Measurements from ENCODE around the gene FAM50A.

FAM50A gene

GRCh38 chrX:154467556-154467955, 23.6 kb downstream of the FAM50A start:
- no peaks in the 10 kb centered on the region for H3K9me3 ChIP-seq (ENCODE audit: insufficient read depth, low read length)
- no peaks in the 10 kb centered on the region for H3K27me3 ChIP-seq (ENCODE audit: insufficient read depth, insufficient read length)
- TF ChIP-seq SUZ12 (IDR thresholded peaks at IDR 0.05; ENCODE audit: extremely low read depth, insufficient read depth, insufficient read length) (no peak), YY1 (IDR thresholded peaks at IDR 0.05; ENCODE audit: insufficient read depth, insufficient read length) (no peak), ZNF274 (IDR thresholded peaks at IDR 0.05; ENCODE audit: low read depth, low read length) (no peak)
- H3K4me3 ChIP-seq (ENCODE audit: insufficient read length, low read depth): no peak overlapping the region
- DNase-seq (ENCODE audit: low read depth, low spot score): no peak
- no peak overlapping the region for H3K9ac ChIP-seq (ENCODE audit: insufficient read length, low read depth)
- peaks cover 61% of the 10 kb centered on the region for H3K36me3 ChIP-seq (ENCODE audit: insufficient read depth, insufficient read length, low read length)
- H3K4me1 ChIP-seq (ENCODE audit: insufficient read depth, insufficient read length): no peaks in the 10 kb centered on the region

GRCh38 chrX:154468217-154468616, 24.3 kb downstream of the FAM50A start:
- no peak for DNase-seq (ENCODE audit: low read depth, low spot score)
- H3K36me3 ChIP-seq (ENCODE audit: insufficient read depth, insufficient read length, low read length): peaks cover 61% of the 10 kb centered on the region
- no peak overlapping the region for H3K4me3 ChIP-seq (ENCODE audit: insufficient read length, low read depth)
- no peaks in the 10 kb centered on the region for H3K4me1 ChIP-seq (ENCODE audit: insufficient read depth, insufficient read length)
- H3K9ac ChIP-seq (ENCODE audit: insufficient read length, low read depth): no peak overlapping the region
- no peaks in the 10 kb centered on the region for H3K9me3 ChIP-seq (ENCODE audit: insufficient read depth, low read length)
- no peaks in the 10 kb centered on the region for H3K27me3 ChIP-seq (ENCODE audit: insufficient read depth, insufficient read length)
- TF ChIP-seq ZNF274 (IDR thresholded peaks at IDR 0.05; ENCODE audit: low read depth, low read length): no peak
- no peak for TF ChIP-seq YY1 (IDR thresholded peaks at IDR 0.05; ENCODE audit: insufficient read depth, insufficient read length)
- no peak for TF ChIP-seq SUZ12 (IDR thresholded peaks at IDR 0.05; ENCODE audit: extremely low read depth, insufficient read depth, insufficient read length)

GRCh38 chrX:154469114-154469513, 25.2 kb downstream of the FAM50A start:
- H3K36me3 ChIP-seq (ENCODE audit: insufficient read depth, insufficient read length, low read length): peaks cover 65% of the 10 kb centered on the region
- no peak for TF ChIP-seq SUZ12 (IDR thresholded peaks at IDR 0.05; ENCODE audit: extremely low read depth, insufficient read depth, insufficient read length)
- TF ChIP-seq YY1 (IDR thresholded peaks at IDR 0.05; ENCODE audit: insufficient read depth, insufficient read length): no peak
- no peak for TF ChIP-seq ZNF274 (IDR thresholded peaks at IDR 0.05; ENCODE audit: low read depth, low read length)
- no peak overlapping the region for H3K9ac ChIP-seq (ENCODE audit: insufficient read length, low read depth)
- H3K9me3 ChIP-seq (ENCODE audit: insufficient read depth, low read length): no peaks in the 10 kb centered on the region
- no peak for DNase-seq (ENCODE audit: low read depth, low spot score)
- H3K27me3 ChIP-seq (ENCODE audit: insufficient read depth, insufficient read length): no peaks in the 10 kb centered on the region
- H3K4me1 ChIP-seq (ENCODE audit: insufficient read depth, insufficient read length): no peaks in the 10 kb centered on the region
- no peak overlapping the region for H3K4me3 ChIP-seq (ENCODE audit: insufficient read length, low read depth)

GRCh38 chrX:154469880-154470279, 25.9 kb downstream of the FAM50A start:
- Histone ChIP-seq H3K9me3 (ENCODE audit: insufficient read depth, low read length) (no peaks in the 10 kb centered on the region), H3K4me3 (ENCODE audit: insufficient read length, low read depth) (no peak overlapping the region), H3K9ac (ENCODE audit: insufficient read length, low read depth) (no peak overlapping the region), H3K27me3 (ENCODE audit: insufficient read depth, insufficient read length) (no peaks in the 10 kb centered on the region), H3K36me3 (ENCODE audit: insufficient read depth, insufficient read length, low read length) (peaks cover 60% of the 10 kb centered on the region), H3K4me1 (ENCODE audit: insufficient read depth, insufficient read length) (no peaks in the 10 kb centered on the region)
- no peak for DNase-seq (ENCODE audit: low read depth, low spot score)
- no peak for TF ChIP-seq ZNF274 (IDR thresholded peaks at IDR 0.05; ENCODE audit: low read depth, low read length)
- no peak for TF ChIP-seq SUZ12 (IDR thresholded peaks at IDR 0.05; ENCODE audit: extremely low read depth, insufficient read depth, insufficient read length)
- no peak for TF ChIP-seq YY1 (IDR thresholded peaks at IDR 0.05; ENCODE audit: insufficient read depth, insufficient read length)

- peaks cover 56% of the 10 kb centered on the region for H3K36me3 ChIP-seq (ENCODE audit: insufficient read depth, insufficient read length, low read length)
- TF ChIP-seq YY1 (IDR thresholded peaks at IDR 0.05; ENCODE audit: insufficient read depth, insufficient read length) (no peak), SUZ12 (IDR thresholded peaks at IDR 0.05; ENCODE audit: extremely low read depth, insufficient read depth, insufficient read length) (no peak), ZNF274 (IDR thresholded peaks at IDR 0.05; ENCODE audit: low read depth, low read length) (no peak)
Measured at GRCh38 chrX:154470434-154470833, 26.5 kb downstream of the FAM50A start.

GRCh38 chrX:154470914-154471568, 27.1 kb downstream of the FAM50A start:
- Histone ChIP-seq H3K9me3 (ENCODE audit: insufficient read depth, low read length) (no peaks in the 10 kb centered on the region), H3K9ac (ENCODE audit: insufficient read length, low read depth) (no peak overlapping the region), H3K36me3 (ENCODE audit: insufficient read depth, insufficient read length, low read length) (peaks cover 51% of the 10 kb centered on the region), H3K4me1 (ENCODE audit: insufficient read depth, insufficient read length) (no peaks in the 10 kb centered on the region), H3K4me3 (ENCODE audit: insufficient read length, low read depth) (no peak overlapping the region), H3K27me3 (ENCODE audit: insufficient read depth, insufficient read length) (no peaks in the 10 kb centered on the region)
- TF ChIP-seq SUZ12 (IDR thresholded peaks at IDR 0.05; ENCODE audit: extremely low read depth, insufficient read depth, insufficient read length): no peak
- no peak for DNase-seq (ENCODE audit: low read depth, low spot score)

More at GRCh38 chrX:154470434-154470833, 26.5 kb downstream of the FAM50A start:
- no peak overlapping the region for H3K9ac ChIP-seq (ENCODE audit: insufficient read length, low read depth)
- H3K4me3 ChIP-seq (ENCODE audit: insufficient read length, low read depth): no peak overlapping the region
- no peaks in the 10 kb centered on the region for H3K9me3 ChIP-seq (ENCODE audit: insufficient read depth, low read length)
- no peaks in the 10 kb centered on the region for H3K27me3 ChIP-seq (ENCODE audit: insufficient read depth, insufficient read length)
- no peaks in the 10 kb centered on the region for H3K4me1 ChIP-seq (ENCODE audit: insufficient read depth, insufficient read length)
- no peak for DNase-seq (ENCODE audit: low read depth, low spot score)

GRCh38 chrX:154471839-154472684, 28.1 kb downstream of the FAM50A start:
- DNase-seq (ENCODE audit: low read depth, low spot score): no peak
- H3K9me3 ChIP-seq (ENCODE audit: insufficient read depth, low read length): no peaks in the 10 kb centered on the region
- no peak overlapping the region for H3K9ac ChIP-seq (ENCODE audit: insufficient read length, low read depth)
- TF ChIP-seq YY1 (IDR thresholded peaks at IDR 0.05; ENCODE audit: insufficient read depth, insufficient read length): no peak
- TF ChIP-seq SUZ12 (IDR thresholded peaks at IDR 0.05; ENCODE audit: extremely low read depth, insufficient read depth, insufficient read length): no peak
- no peaks in the 10 kb centered on the region for H3K27me3 ChIP-seq (ENCODE audit: insufficient read depth, insufficient read length)
- H3K4me3 ChIP-seq (ENCODE audit: insufficient read length, low read depth): no peak overlapping the region
- no peaks in the 10 kb centered on the region for H3K4me1 ChIP-seq (ENCODE audit: insufficient read depth, insufficient read length)
- peaks cover 47% of the 10 kb centered on the region for H3K36me3 ChIP-seq (ENCODE audit: insufficient read depth, insufficient read length, low read length)

Data from NT2/D1 (cell line).